Hindlimb muscle (tissue), 1 donor: ENCODE results near the gene TMEM150C. TPM values are rescaled to one million over a fixed set of nuclear protein-coding genes. Genes with fewer than 3 reads are reported as not detected.

Experiments
- DNase-seq: peaks from one replicate; pipeline ENCODE4 v3.0.0-alpha.2; 2013
- polyA plus RNA-seq: library from polyadenylated mRNA; unstranded; fragments of 120-200 nt; gene quantifications from one replicate; pipeline ENCODE4 v1.2.1, GENCODE V29; 2013; ENCODE audit not compliant: insufficient read length

TMEM150C gene
- polyA plus RNA-seq, 1 donor, result 3.5 TPM

- DNase-seq, result no peak
These were observed 91.9 kb downstream of the TMEM150C start for GRCh38 chr4:82469791-82470345.

- no peak for DNase-seq
These were observed 94.3 kb downstream of the TMEM150C start for GRCh38 chr4:82467471-82467870.

GRCh38 chr4:82463221-82463620, 98.6 kb downstream of the TMEM150C start:
- DNase-seq, result no peak

GRCh38 chr4:82462415-82462831, 99.4 kb downstream of the TMEM150C start:
- DNase-seq, result peak; percentile 90

- DNase-seq, result no peak
These were observed 100.1 kb downstream of the TMEM150C start for GRCh38 chr4:82461710-82462109.

- DNase-seq, result no peak
These were observed 103.1 kb downstream of the TMEM150C start for GRCh38 chr4:82458729-82459128.

- no peak for DNase-seq
These were observed 104.5 kb downstream of the TMEM150C start for GRCh38 chr4:82457266-82457665.

- no peak for DNase-seq
These were observed 109.8 kb downstream of the TMEM150C start for GRCh38 chr4:82452026-82452425.

- no peak for DNase-seq
These were observed 110.6 kb downstream of the TMEM150C start for GRCh38 chr4:82450966-82451755.

- no peak for DNase-seq
These were observed 113.9 kb downstream of the TMEM150C start for GRCh38 chr4:82447886-82448285.

- DNase-seq, result no peak
These were observed 122.7 kb downstream of the TMEM150C start for GRCh38 chr4:82439088-82439487.

GRCh38 chr4:82437285-82438005, 124.3 kb downstream of the TMEM150C start:
- DNase-seq, result no peak

- no peak for DNase-seq
These were observed 125.0 kb downstream of the TMEM150C start for GRCh38 chr4:82436780-82437179.

- no peak for DNase-seq
These were observed 125.7 kb downstream of the TMEM150C start for GRCh38 chr4:82436130-82436529.

GRCh38 chr4:82434949-82435348, 126.8 kb downstream of the TMEM150C start:
- no peak for DNase-seq

GRCh38 chr4:82433791-82434190, 128.0 kb downstream of the TMEM150C start:
- DNase-seq, result no peak

Other genes with a start within 250 kb of the TMEM150C start
- gene HNRNPD, start 188.0 kb downstream of the TMEM150C start, polyA plus RNA-seq, result 277 TPM
- 337 TPM for gene HNRNPDL, start 131.5 kb downstream of the TMEM150C start, polyA plus RNA-seq
- gene ENOPH1, start 131.4 kb downstream of the TMEM150C start, polyA plus RNA-seq, result 26.2 TPM
- 9.9 TPM for gene SCD5, start 236.8 kb upstream of the TMEM150C start, polyA plus RNA-seq